Activated B cell treated with CpG ODN at 0.5 μM for 24 hours (primary cell): ENCODE data around the gene FAM83D. TPM values are rescaled to one million over a fixed set of nuclear protein-coding genes. Genes with fewer than 3 reads are reported as not detected.
A peak's percentile ranks its signal among the peaks of the same experiment; 100 is the strongest.

Source experiments
- ATAC-seq: fragments of 200-7000 bp; cut with Tn5 transposase; one replicate; pipeline ENCODE4 v1.10.0; 2021; ENCODE audit warnings: low read depth, mild to moderate bottlenecking, moderate library complexity
- CTCF ChIA-PET: fragments of 350-600 bp; sonication (Branson Sonifier 250); formaldehyde crosslinking; loops from one replicate; lab custom pipeline; 2021; ENCODE audit warnings: antibody characterized with exemption; lab: Charles Lee
- POLR2A ChIA-PET: fragments of 350-600 bp; sonication (Branson Sonifier 250); formaldehyde crosslinking; loops from one replicate; lab custom pipeline; 2021; ENCODE audit warnings: antibody characterized with exemption; lab: Charles Lee
- DNase-seq: peaks from one replicate; pipeline ENCODE4 v3.0.0; 2022
- H3K27ac Mint-ChIP-seq: one replicate; pipeline ENCODE4 v1.8.0; 2020; ENCODE audit warnings: mixed read lengths
- H3K27me3 Mint-ChIP-seq: one replicate; pipeline ENCODE4 v1.8.0; 2021; ENCODE audit warnings: mixed read lengths
- H3K36me3 Mint-ChIP-seq: one replicate; pipeline ENCODE4 v1.8.0; 2021; ENCODE audit warnings: low read depth, mixed read lengths
- H3K4me1 Mint-ChIP-seq: one replicate; pipeline ENCODE4 v1.8.0; 2021; ENCODE audit warnings: mixed read lengths
- H3K4me3 Mint-ChIP-seq: one replicate; pipeline ENCODE4 v1.8.0; 2020; ENCODE audit warnings: mild to moderate bottlenecking, mixed read lengths
- H3K9me3 Mint-ChIP-seq: one replicate; pipeline ENCODE4 v1.8.0; 2020; ENCODE audit warnings: mixed read lengths
- intact Hi-C: fragments of 100-400 bp; cut with micrococcal nuclease; formaldehyde crosslinking; loops from one replicate; pipeline ENCODE4 v1.15.1; 2024
- total RNA-seq: library from RNA; stranded (reverse); gene quantifications from 2 replicates; pipeline ENCODE4 v1.2.3, GENCODE V29; 2022
- TF ChIP-seq, protein P1 (sequence below): fragments of 200-600 bp; IDR thresholded peaks from one replicate; pipeline ENCODE4 v1.8.0; 2022; ENCODE audit warnings: antibody characterized with exemption, mild to moderate bottlenecking

Gene FAM83D
- total RNA-seq, 1 donor from 2014 or later, result 1.2 TPM

DNA sequence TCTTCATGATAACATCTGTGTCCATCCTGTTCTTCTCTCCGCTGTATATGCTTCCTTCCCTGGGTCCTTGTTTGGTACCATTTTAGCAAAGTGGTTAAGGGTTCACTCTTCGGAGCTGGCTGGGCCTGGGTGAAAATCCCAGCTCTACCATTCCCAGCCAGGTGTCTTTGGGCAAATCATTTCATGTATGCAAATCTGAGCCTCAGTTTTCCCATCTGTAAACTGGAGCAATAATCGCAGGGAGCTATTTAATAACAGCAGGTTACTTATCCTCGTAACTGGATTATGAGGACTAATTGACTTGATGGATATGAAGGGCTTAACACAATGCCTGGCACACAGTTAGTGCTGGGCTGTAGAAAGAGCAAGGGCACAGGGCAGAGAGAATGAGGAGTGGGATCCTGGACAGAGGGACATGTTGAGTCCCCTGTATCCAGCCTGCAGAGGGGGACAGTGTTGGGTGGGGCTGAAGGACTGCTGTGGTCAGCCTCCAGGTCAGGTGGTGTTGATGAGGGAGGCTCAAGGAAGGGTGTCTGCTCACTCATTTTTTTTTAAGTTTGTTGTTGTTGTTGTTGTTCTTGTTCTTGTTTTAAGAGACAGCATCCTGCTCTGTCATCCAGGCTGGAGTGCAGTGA is 44.3 kb upstream of the FAM83D start:
- Mint-ChIP-seq H3K27ac (peak overlapping the region; percentile 91), H3K27me3 (no peaks in the 10 kb centered on the region), H3K36me3 (peaks cover 25% of the 10 kb centered on the region), H3K4me1 (peaks cover 93% of the 10 kb centered on the region), H3K4me3 (peak overlapping the region; percentile 81), H3K9me3 (no peaks in the 10 kb centered on the region)
- ChIA-PET CTCF (interaction anchor here (1.0 to 6.3 kb wide), 4 partner anchors 10 to 75 kb away, joined by 3 to 48 read pairs (median 3); no protein-coding TSS in a partner anchor), POLR2A (interaction anchor here (1.1 to 16.2 kb wide), 6 partner anchors 9 to 73 kb away, joined by 3 to 268 read pairs (median 52); partner anchors contain the start of gene PPP1R16B)
- TF ChIP-seq, protein P1, sequence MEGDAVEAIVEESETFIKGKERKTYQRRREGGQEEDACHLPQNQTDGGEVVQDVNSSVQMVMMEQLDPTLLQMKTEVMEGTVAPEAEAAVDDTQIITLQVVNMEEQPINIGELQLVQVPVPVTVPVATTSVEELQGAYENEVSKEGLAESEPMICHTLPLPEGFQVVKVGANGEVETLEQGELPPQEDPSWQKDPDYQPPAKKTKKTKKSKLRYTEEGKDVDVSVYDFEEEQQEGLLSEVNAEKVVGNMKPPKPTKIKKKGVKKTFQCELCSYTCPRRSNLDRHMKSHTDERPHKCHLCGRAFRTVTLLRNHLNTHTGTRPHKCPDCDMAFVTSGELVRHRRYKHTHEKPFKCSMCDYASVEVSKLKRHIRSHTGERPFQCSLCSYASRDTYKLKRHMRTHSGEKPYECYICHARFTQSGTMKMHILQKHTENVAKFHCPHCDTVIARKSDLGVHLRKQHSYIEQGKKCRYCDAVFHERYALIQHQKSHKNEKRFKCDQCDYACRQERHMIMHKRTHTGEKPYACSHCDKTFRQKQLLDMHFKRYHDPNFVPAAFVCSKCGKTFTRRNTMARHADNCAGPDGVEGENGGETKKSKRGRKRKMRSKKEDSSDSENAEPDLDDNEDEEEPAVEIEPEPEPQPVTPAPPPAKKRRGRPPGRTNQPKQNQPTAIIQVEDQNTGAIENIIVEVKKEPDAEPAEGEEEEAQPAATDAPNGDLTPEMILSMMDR, result no peak
- DNase-seq (no peak), ATAC-seq (no peak)
- intact Hi-C loops, result loop anchor here (1.0 kb wide), 1 partner anchor 11 kb away; no protein-coding TSS in a partner anchor

DNA sequence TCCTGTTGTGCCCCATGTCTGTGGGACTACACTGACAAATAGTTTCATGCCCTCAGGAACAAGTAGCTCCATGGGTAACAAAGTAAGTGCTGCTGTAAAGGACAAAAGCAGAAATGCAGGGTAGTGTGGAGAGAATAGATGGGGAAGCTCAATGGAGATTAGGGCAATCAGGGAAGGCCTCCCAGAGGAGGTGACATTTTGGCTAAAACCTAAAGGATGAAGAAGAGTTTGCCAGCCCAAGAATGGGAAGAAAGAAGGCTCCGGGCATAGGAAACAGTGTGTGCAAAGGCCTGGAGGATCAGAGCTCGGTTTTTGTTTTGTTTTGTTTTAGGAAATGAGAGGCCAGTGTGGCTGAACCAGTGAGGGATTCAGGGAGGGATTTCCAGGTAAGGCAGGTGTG is 43.6 kb upstream of the FAM83D start:
- TF ChIP-seq, protein P1, result no peak
- DNase-seq, result no peak
- ATAC-seq, result no peak
- Mint-ChIP-seq H3K4me3 (peak overlapping the region; percentile 6), H3K27me3 (no peaks in the 10 kb centered on the region), H3K9me3 (no peaks in the 10 kb centered on the region), H3K4me1 (peaks cover 93% of the 10 kb centered on the region), H3K36me3 (peaks cover 28% of the 10 kb centered on the region), H3K27ac (peak overlapping the region; percentile 91)
- CTCF ChIA-PET, result interaction anchor here (1.0 to 6.3 kb wide), 4 partner anchors 10 to 76 kb away, joined by 3 to 48 read pairs (median 4); no protein-coding TSS in a partner anchor
- intact Hi-C loops, result no loop called here
- POLR2A ChIA-PET, result interaction anchor here (1.1 to 16.2 kb wide), 5 partner anchors 9 to 74 kb away, joined by 3 to 268 read pairs (median 62); partner anchors contain the start of gene PPP1R16B

DNA sequence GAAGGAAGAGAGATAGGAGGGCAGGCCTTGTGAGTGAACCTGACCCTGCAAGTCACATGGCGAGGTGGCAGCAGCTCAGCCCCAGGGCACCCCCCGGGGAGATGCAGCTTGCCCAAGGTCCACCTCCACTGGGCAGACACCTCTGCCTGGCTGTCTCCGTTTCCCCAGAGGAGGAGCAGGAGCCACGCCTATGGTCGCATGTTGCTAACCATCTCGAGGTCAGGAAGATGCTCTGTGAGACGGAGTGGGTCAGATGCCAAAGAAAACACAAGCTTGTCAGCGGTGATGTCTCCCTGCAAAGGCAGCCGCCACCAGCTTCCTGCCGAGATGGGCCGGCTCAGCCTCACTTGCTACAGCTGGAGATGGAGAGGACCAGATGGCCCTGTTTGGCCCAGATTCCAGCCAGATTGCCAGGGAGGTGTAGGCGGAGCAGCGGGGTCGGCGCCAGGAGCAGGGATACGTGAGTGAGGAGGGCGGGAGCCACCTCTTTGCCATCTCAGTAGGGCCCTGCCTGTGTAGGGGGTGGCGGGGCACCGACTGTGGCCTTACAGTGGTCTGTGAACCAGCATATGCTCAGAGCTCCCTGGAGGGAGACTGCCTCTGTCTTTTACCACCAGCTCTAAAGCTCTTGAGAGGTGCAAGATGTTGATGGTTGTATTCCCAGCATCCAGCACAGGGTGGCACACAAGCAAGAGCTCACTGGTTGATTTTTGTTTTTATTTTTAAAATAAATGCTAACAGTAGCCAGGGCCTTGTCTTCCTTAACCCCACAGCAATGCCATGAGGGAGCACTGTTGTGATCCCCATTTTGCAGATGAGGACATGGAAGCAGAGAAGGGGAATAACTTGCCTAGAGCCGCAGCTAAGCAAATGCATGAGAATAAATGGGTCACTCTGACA is 42.9 kb upstream of the FAM83D start:
- CTCF ChIA-PET, result interaction anchor here (0.9 to 6.3 kb wide), 7 partner anchors 9 to 77 kb away, joined by 3 to 48 read pairs (median 3); no protein-coding TSS in a partner anchor
- Mint-ChIP-seq H3K27ac (peak overlapping the region; percentile 91), H3K27me3 (no peaks in the 10 kb centered on the region), H3K4me1 (peaks cover 92% of the 10 kb centered on the region), H3K9me3 (no peaks in the 10 kb centered on the region), H3K36me3 (peaks cover 27% of the 10 kb centered on the region), H3K4me3 (peak overlapping the region; percentile 24)
- intact Hi-C loops, result no loop called here
- ATAC-seq (no peak), DNase-seq (no peak)
- POLR2A ChIA-PET, result interaction anchor here (0.6 to 16.2 kb wide), 10 partner anchors 9 to 79 kb away, joined by 3 to 268 read pairs (median 6); partner anchors contain the start of genes DHX35 and PPP1R16B
- TF ChIP-seq, protein P1, result no peak

DNA sequence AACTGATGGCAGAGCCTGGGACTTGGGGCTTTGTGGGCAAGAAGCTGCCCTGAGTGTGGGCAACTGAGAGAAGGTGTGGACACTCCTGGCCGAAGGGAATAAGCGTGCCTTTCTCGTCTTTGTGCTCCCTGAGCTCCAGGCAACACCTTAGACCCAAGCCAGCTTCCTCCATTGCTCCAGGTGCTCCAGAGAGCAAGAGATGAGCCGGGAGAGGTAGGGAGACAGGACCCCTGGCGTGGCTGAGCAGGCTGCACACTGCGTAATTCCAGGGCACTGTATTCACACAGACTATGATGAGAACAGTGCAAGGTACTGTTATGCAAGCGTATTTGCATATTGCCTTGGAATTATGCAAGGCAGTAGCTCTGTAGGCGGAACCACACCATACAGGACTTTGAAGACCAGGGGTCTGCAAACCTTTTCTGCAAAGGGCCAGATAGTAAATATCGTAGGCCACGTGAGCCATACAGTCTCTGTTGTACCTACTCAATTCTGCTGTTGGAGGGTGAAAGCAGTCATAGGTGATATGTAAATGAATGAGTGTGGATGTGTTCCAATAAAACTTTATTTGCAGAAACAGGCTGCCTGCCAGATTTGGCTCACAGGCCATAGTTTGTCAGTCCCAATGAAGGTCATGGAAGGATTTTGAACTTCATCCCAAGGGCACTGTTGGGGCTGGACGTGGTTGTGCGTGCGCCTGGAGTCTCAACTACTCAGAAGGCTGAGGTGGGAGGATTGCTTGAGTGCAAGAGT is 42.1 kb upstream of the FAM83D start:
- Mint-ChIP-seq H3K4me3 (peak overlapping the region; percentile 24), H3K27ac (peak overlapping the region; percentile 91)

More for the DNA sequence above, 42.1 kb upstream of the FAM83D start:
- peaks cover 32% of the 10 kb centered on the region for H3K36me3 Mint-ChIP-seq
- TF ChIP-seq, protein P1, result no peak
- ATAC-seq, result peak; percentile 35
- H3K27me3 Mint-ChIP-seq, result no peaks in the 10 kb centered on the region
- ChIA-PET POLR2A (interaction anchor here (0.6 to 16.2 kb wide), 11 partner anchors 8 to 145 kb away, joined by 3 to 268 read pairs (median 6); partner anchors contain the start of genes DHX35 and PPP1R16B), CTCF (interaction anchor here (0.9 to 6.3 kb wide), 5 partner anchors 8 to 77 kb away, joined by 3 to 48 read pairs (median 4); no protein-coding TSS in a partner anchor)
- intact Hi-C loops, result no loop called here
- no peak for DNase-seq
- H3K4me1 Mint-ChIP-seq, result peaks cover 90% of the 10 kb centered on the region
- no peaks in the 10 kb centered on the region for H3K9me3 Mint-ChIP-seq
